GM12878 (cell line): ENCODE results near the gene POLD4. TPM values are rescaled to one million over a fixed set of nuclear protein-coding genes. Genes with fewer than 3 reads are reported as not detected.

ENCODE experiments used
- ATAC-seq: fragments of 200-7000 bp; cut with Tn5 transposase; 3 replicates; pipeline ENCODE4 v1.9.1; 2020; ENCODE audit warnings: mild to moderate bottlenecking, moderate library complexity
- BruUV-seq: library from RNA; stranded (reverse); fragments of 400-500 nt; replicated peaks from 2 replicates; lab custom pipeline; 2021; lab: Mats Ljungman, UMichigan
- CTCF ChIA-PET: fragments of 300-600 bp; sonication (Branson Sonifier 250); formaldehyde crosslinking; extraction: SDS; loops from one replicate; lab custom pipeline; 2021; ENCODE audit warnings: inconsistent platforms; lab: Yijun Ruan, JAX
- POLR2A ChIA-PET: fragments of 350-600 bp; formaldehyde crosslinking; extraction: SDS; loops from one replicate; lab custom pipeline; 2021; ENCODE audit warnings: inconsistent platforms; lab: Charles Lee
- RAD21 ChIA-PET: fragments of 300-600 bp; sonication (Branson Sonifier 250); formaldehyde crosslinking; loops from one replicate; lab custom pipeline; 2023; ENCODE audit warnings: antibody characterized with exemption; ENCODE audit not compliant: unreplicated experiment; lab: Charles Lee
- SMC1A ChIA-PET: fragments of 300-600 bp; sonication (Branson Sonifier 250); formaldehyde crosslinking; loops from one replicate; lab custom pipeline; 2023; ENCODE audit not compliant: unreplicated experiment, uncharacterized antibody; lab: Charles Lee
- DNase-seq: peaks from one replicate; pipeline ENCODE4 v3.0.0-alpha.2; 2011; ENCODE audit warnings: low read depth, low spot score
- FAIRE-seq: peaks from 3 replicates; lab custom pipeline; 2011; peaks lifted over from hg19 to GRCh38; lab: Jason Lieb, UNC
- H2AFZ ChIP-seq: 2 replicates; pipeline ENCODE4 v1.6.0; 2011; ENCODE audit warnings: low read depth, low read length, control low read depth; ENCODE audit not compliant: control insufficient read depth
- H3K27ac ChIP-seq: 2 replicates; pipeline ENCODE4 v1.5.1; 2011; ENCODE audit warnings: control low read depth; ENCODE audit not compliant: control insufficient read depth, insufficient read depth
- H3K27me3 ChIP-seq, 2 experiments: replicated peaks in 1 of 2; 2 replicates each; pipeline versions ENCODE4 v1.6.0 to v1.6.1; 2011; ENCODE audit warnings: low read length in 1 of 2; ENCODE audit not compliant: control insufficient read depth in 2 of 2, insufficient read depth in 2 of 2
- H3K36me3 ChIP-seq, 2 experiments: 2 replicates each; pipeline ENCODE4 v1.5.1; 2011; ENCODE audit warnings: low read length in 1 of 2; ENCODE audit not compliant: control insufficient read depth in 2 of 2, insufficient read depth in 2 of 2
- H3K4me1 ChIP-seq: 2 replicates; pipeline ENCODE4 v1.6.1; 2011; ENCODE audit warnings: mild to moderate bottlenecking, low read length, moderate library complexity, mixed read lengths; ENCODE audit not compliant: control insufficient read depth, insufficient read depth
- H3K4me2 ChIP-seq: 2 replicates; pipeline ENCODE4 v1.6.0; 2011; ENCODE audit warnings: control low read depth; ENCODE audit not compliant: control insufficient read depth, insufficient read depth
- H3K4me3 ChIP-seq: fragments of 200-600 bp; sonication (generic); 2 replicates; pipeline ENCODE4 v1.5.1; 2016
- H3K79me2 ChIP-seq: 2 replicates; pipeline ENCODE4 v1.6.0; 2011; ENCODE audit warnings: low read length; ENCODE audit not compliant: control insufficient read depth, insufficient read depth
- H3K9ac ChIP-seq: 2 replicates; pipeline ENCODE4 v1.8.0; 2011; ENCODE audit warnings: low read length, control low read depth, mixed read lengths; ENCODE audit not compliant: control insufficient read depth, insufficient read depth
- H3K9me3 ChIP-seq: replicated peaks from 3 replicates; pipeline ENCODE4 v1.5.1; 2011; ENCODE audit warnings: mild to moderate bottlenecking, low read length; ENCODE audit not compliant: control insufficient read depth, insufficient read depth
- H4K20me1 ChIP-seq: 2 replicates; pipeline ENCODE4 v1.6.0; 2011; ENCODE audit not compliant: control insufficient read depth, insufficient read depth
- BRCA1 ChIP-seq: IDR thresholded peaks from 2 replicates; pipeline ENCODE4 v1.6.1; 2011; ENCODE audit warnings: low read depth, low read length, improper control_type of control experiment
- CHD2 ChIP-seq: IDR thresholded peaks from 2 replicates; pipeline ENCODE4 v1.6.1; 2011; ENCODE audit warnings: low read depth, low read length, improper control_type of control experiment, borderline replicate concordance
- EZH2 ChIP-seq: IDR thresholded peaks from 2 replicates; pipeline ENCODE4 v1.6.1; 2012; ENCODE audit warnings: low read depth, mild to moderate bottlenecking, control low read depth, inconsistent platforms, low read length, borderline replicate concordance; ENCODE audit not compliant: control insufficient read depth
- MTA2 ChIP-seq: fragments of 450-650 bp; IDR thresholded peaks from 2 replicates; pipeline ENCODE4 v1.6.1; 2016; ENCODE audit warnings: low read depth, mild to moderate bottlenecking, moderate library complexity
- NR2F1 ChIP-seq: fragments of 450-650 bp; conservative IDR thresholded peaks from 2 replicates; pipeline ENCODE4 v1.6.1; 2017; ENCODE audit warnings: mild to moderate bottlenecking
- RAD21 ChIP-seq: IDR thresholded peaks from 2 replicates; pipeline ENCODE4 v1.6.1; 2011; ENCODE audit warnings: mild to moderate bottlenecking, low read depth, low read length, moderate library complexity; ENCODE audit not compliant: insufficient read depth
- RELA ChIP-seq: fragments of 450-650 bp; IDR thresholded peaks from 2 replicates; pipeline ENCODE4 v1.8.0; 2014; ENCODE audit warnings: borderline replicate concordance; ENCODE audit not compliant: partially characterized antibody
- RFX5 ChIP-seq: IDR thresholded peaks from 2 replicates; pipeline ENCODE4 v1.6.1; 2011; ENCODE audit warnings: low read depth, low read length, improper control_type of control experiment
- ZNF592 ChIP-seq: fragments of 450-650 bp; IDR thresholded peaks from 2 replicates; pipeline ENCODE4 v1.6.1; 2017; ENCODE audit warnings: mild to moderate bottlenecking, moderate library complexity
- WGBS: methylation state at CpG from one replicate; pipeline ENCODE4 v1.1.6; 2016; ENCODE audit warnings: low lambda C conversion rate; ENCODE audit not compliant: insufficient replicate concordance, insufficient coverage; ENCODE audit errors: missing lambda C conversion rate; 5-methylcytosine and 5-hydroxymethylcytosine counted together
- in situ Hi-C: fragments of 300-500 bp; cut with MboI; formaldehyde crosslinking; loops from 9 replicates; pipeline ENCODE4 v1.14.3; 2018; ENCODE audit warnings: mixed read lengths
- intact Hi-C: fragments of 100-400 bp; cut with micrococcal nuclease; formaldehyde crosslinking; loops from one replicate; pipeline ENCODE4 v1.14.2; 2022; ENCODE audit not compliant: unreplicated experiment
- polyA plus RNA-seq, 11 experiments: library from polyadenylated mRNA; depleted of rRNA in 4 of 11; unstranded in 6 of 11; stranded (reverse) in 5 of 11; fragments of >200 nt; fragmentation: Nextera tagmentation in 4 of 11; fragmentation: Illumina TruSeq in 1 of 11; extraction: Ambion mirVana in 4 of 11; extraction: Trizol in 1 of 11; gene quantifications; 1 replicate in 1 of 11; 2 replicates in 10 of 11; pipeline versions ENCODE4 v1.2.1 to v1.2.3, GENCODE V29; 2011 to 2016; ENCODE audit warnings: inconsistent platforms in 2 of 11, missing spikeins in 2 of 11, low read depth in 1 of 11
- total RNA-seq, 4 experiments: library from RNA; depleted of rRNA in 3 of 4; stranded (reverse); fragments of >200 nt in 3 of 4; fragmentation: Illumina TruSeq in 1 of 4; extraction: Trizol in 1 of 4; gene quantifications; 2 replicates each; pipeline versions ENCODE4 v1.2.1 to v1.2.3, GENCODE V29; 2013 to 2021
- TF ChIP-seq, protein P1 (sequence below): fragments of 450-650 bp; IDR thresholded peaks from 2 replicates; pipeline ENCODE4 v1.6.1; 2017; ENCODE audit warnings: mild to moderate bottlenecking
- TF ChIP-seq, protein P2 (sequence below): IDR thresholded peaks from 2 replicates; pipeline ENCODE4 v1.6.1; 2012; ENCODE audit warnings: low read depth, low read length, improper control_type of control experiment

The POLD4 gene
- total and polyA plus RNA-seq, 10 of the 15 experiments (the other 5 are each of a cell fraction or from before 2014, with no cell fraction given): 8.1 to 176 (median 88.1) TPM

- RAD21 ChIA-PET: interaction anchor here (0.8 to 15.0 kb wide), 4 partner anchors 8 to 212 kb away, joined by 3 to 525 read pairs (median 100); partner anchors contain the start of gene POLD4
- Histone ChIP-seq H3K36me3 (no peaks in the 10 kb centered on the region), H3K4me1 (peaks cover 22% of the 10 kb centered on the region), H2AFZ (no peak overlapping the region), H4K20me1 (no peaks in the 10 kb centered on the region), H3K79me2 (no peaks in the 10 kb centered on the region), H3K9ac (no peak overlapping the region), H3K4me3 (no peak overlapping the region), H3K27me3 (peaks cover 2 to 4% of the 10 kb centered on the region in 2 experiments; a peak in 3 of 4 replicates), H3K4me2 (no peak overlapping the region), H3K27ac (no peak overlapping the region), H3K9me3 (no peaks in the 10 kb centered on the region)
- DNase-seq (no peak), FAIRE-seq (no peak), ATAC-seq (no peak)
- in situ Hi-C loops: no loop called here
- intact Hi-C loops: no loop called here
- no peak for TF ChIP-seq RFX5
- no peak for TF ChIP-seq ZNF592
- TF ChIP-seq, protein P1, sequence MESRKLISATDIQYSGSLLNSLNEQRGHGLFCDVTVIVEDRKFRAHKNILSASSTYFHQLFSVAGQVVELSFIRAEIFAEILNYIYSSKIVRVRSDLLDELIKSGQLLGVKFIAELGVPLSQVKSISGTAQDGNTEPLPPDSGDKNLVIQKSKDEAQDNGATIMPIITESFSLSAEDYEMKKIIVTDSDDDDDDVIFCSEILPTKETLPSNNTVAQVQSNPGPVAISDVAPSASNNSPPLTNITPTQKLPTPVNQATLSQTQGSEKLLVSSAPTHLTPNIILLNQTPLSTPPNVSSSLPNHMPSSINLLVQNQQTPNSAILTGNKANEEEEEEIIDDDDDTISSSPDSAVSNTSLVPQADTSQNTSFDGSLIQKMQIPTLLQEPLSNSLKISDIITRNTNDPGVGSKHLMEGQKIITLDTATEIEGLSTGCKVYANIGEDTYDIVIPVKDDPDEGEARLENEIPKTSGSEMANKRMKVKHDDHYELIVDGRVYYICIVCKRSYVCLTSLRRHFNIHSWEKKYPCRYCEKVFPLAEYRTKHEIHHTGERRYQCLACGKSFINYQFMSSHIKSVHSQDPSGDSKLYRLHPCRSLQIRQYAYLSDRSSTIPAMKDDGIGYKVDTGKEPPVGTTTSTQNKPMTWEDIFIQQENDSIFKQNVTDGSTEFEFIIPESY: no peak
- TF ChIP-seq NR2F1: no peak
- TF ChIP-seq, protein P2, sequence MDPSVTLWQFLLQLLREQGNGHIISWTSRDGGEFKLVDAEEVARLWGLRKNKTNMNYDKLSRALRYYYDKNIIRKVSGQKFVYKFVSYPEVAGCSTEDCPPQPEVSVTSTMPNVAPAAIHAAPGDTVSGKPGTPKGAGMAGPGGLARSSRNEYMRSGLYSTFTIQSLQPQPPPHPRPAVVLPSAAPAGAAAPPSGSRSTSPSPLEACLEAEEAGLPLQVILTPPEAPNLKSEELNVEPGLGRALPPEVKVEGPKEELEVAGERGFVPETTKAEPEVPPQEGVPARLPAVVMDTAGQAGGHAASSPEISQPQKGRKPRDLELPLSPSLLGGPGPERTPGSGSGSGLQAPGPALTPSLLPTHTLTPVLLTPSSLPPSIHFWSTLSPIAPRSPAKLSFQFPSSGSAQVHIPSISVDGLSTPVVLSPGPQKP: no peak
- TF ChIP-seq RAD21: no peak
- TF ChIP-seq CHD2: no peak
- no peak for TF ChIP-seq RELA
- no peak for TF ChIP-seq EZH2
- no peak for TF ChIP-seq BRCA1
- TF ChIP-seq MTA2: no peak
- CTCF ChIA-PET: interaction anchor here (1.2 to 25.5 kb wide), 4 partner anchors 16 to 114 kb away, joined by 3 to 1301 read pairs (median 198); partner anchors contain the start of genes CLCF1, POLD4 and PPP1CA
- POLR2A ChIA-PET: interaction anchor here (0.6 to 8.4 kb wide), 3 partner anchors 9 to 222 kb away, joined by 3 to 183 read pairs (median 3); partner anchors contain the start of gene POLD4
- no TSS peak for BruUV-seq
- 70% methylated on average over 6 of the region's 6 CpGs for WGBS
- SMC1A ChIA-PET: interaction anchor here (21.3 kb wide), 1 partner anchor 21 kb away, joined by 646 read pairs; the partner anchor contains the start of gene POLD4
These were observed 23.8 kb upstream of the POLD4 start for GRCh38 chr11:67376873-67377808.
